Glutamatergic neuron (in vitro differentiated cells): ENCODE data around the gene RASSF8. TPM values are rescaled to one million over a fixed set of nuclear protein-coding genes. Genes with fewer than 3 reads are reported as not detected.
A peak's percentile ranks its signal among the peaks of the same experiment; 100 is the strongest.
"Not testable (repeated sequence)": the region's sequence is repeated elsewhere in the genome, so short reads cannot be mapped to it uniquely, and the experiment has no call there.

Experiments used
- DNase-seq: peaks from one replicate; pipeline ENCODE4 v3.0.0; 2022
- H3K27ac Mint-ChIP-seq: one replicate; pipeline ENCODE4 v1.8.0; 2020; ENCODE audit warnings: mild to moderate bottlenecking, mixed read lengths, inconsistent platforms; ENCODE audit not compliant: unreplicated experiment
- H3K27me3 Mint-ChIP-seq: one replicate; pipeline ENCODE4 v1.8.0; 2020; ENCODE audit warnings: mild to moderate bottlenecking, moderate library complexity, mixed read lengths, inconsistent platforms; ENCODE audit not compliant: unreplicated experiment
- H3K36me3 Mint-ChIP-seq: one replicate; pipeline ENCODE4 v1.8.0; 2020; ENCODE audit warnings: mild to moderate bottlenecking, mixed read lengths, inconsistent platforms; ENCODE audit not compliant: unreplicated experiment
- H3K4me1 Mint-ChIP-seq: one replicate; pipeline ENCODE4 v1.8.0; 2020; ENCODE audit warnings: mild to moderate bottlenecking, low read depth, mixed read lengths, inconsistent platforms; ENCODE audit not compliant: unreplicated experiment
- H3K4me3 Mint-ChIP-seq: one replicate; pipeline ENCODE4 v1.8.0; 2020; ENCODE audit warnings: mild to moderate bottlenecking, mixed read lengths, inconsistent platforms; ENCODE audit not compliant: unreplicated experiment
- H3K9me3 Mint-ChIP-seq: one replicate; pipeline ENCODE4 v1.8.0; 2020; ENCODE audit warnings: mild to moderate bottlenecking, moderate library complexity, mixed read lengths, inconsistent platforms; ENCODE audit not compliant: unreplicated experiment
- total RNA-seq: library from RNA; stranded (reverse); fragmentation: NEBNext Ultra II Directional; extraction: Animal tissue kit (Norgen Biotek cat#: 25700); gene quantifications from one replicate; pipeline ENCODE4 v1.2.1, GENCODE V29; 2021; ENCODE audit not compliant: unreplicated experiment
- TF ChIP-seq, protein P1 (sequence below): fragments of 200-600 bp; sonication (generic); IDR thresholded peaks from one replicate; pipeline ENCODE4 v1.5.0; 2021; ENCODE audit not compliant: partially characterized antibody, unreplicated experiment

RASSF8 gene
- total RNA-seq, 1 donor from 2014 or later: 41.3 TPM

DNA sequence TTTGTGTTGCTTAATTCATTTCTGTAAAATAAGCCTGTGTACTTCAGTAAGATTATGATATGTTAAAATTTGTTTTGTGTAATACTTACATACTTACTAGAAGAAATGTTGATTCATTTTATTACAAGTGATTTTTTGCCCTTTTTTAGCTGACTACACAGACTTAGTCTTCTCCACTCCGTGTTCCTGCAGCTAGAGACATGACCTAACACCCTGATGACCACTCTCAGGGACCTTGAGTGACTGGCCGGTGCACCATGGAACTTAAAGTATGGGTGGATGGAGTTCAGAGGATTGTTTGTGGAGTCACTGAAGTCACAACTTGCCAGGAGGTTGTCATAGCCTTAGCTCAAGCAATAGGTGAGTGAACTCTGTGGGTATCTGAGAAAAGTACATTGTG is 96.6 kb downstream of the RASSF8 start:
- peaks cover 1% of the 10 kb centered on the region for H3K9me3 Mint-ChIP-seq
- DNase-seq: no peak
- peaks cover 6% of the 10 kb centered on the region for H3K36me3 Mint-ChIP-seq
- no peaks in the 10 kb centered on the region for H3K27me3 Mint-ChIP-seq
- H3K27ac Mint-ChIP-seq: no peak overlapping the region
- no peaks in the 10 kb centered on the region for H3K4me1 Mint-ChIP-seq
- no peak overlapping the region for H3K4me3 Mint-ChIP-seq
- TF ChIP-seq, protein P1, sequence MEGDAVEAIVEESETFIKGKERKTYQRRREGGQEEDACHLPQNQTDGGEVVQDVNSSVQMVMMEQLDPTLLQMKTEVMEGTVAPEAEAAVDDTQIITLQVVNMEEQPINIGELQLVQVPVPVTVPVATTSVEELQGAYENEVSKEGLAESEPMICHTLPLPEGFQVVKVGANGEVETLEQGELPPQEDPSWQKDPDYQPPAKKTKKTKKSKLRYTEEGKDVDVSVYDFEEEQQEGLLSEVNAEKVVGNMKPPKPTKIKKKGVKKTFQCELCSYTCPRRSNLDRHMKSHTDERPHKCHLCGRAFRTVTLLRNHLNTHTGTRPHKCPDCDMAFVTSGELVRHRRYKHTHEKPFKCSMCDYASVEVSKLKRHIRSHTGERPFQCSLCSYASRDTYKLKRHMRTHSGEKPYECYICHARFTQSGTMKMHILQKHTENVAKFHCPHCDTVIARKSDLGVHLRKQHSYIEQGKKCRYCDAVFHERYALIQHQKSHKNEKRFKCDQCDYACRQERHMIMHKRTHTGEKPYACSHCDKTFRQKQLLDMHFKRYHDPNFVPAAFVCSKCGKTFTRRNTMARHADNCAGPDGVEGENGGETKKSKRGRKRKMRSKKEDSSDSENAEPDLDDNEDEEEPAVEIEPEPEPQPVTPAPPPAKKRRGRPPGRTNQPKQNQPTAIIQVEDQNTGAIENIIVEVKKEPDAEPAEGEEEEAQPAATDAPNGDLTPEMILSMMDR: no peak

- Mint-ChIP-seq H3K9me3 (peaks cover 1% of the 10 kb centered on the region), H3K27me3 (no peaks in the 10 kb centered on the region), H3K36me3 (peaks cover 6% of the 10 kb centered on the region), H3K4me1 (peaks cover 2% of the 10 kb centered on the region), H3K4me3 (no peak overlapping the region), H3K27ac (no peak overlapping the region)
- TF ChIP-seq, protein P1: no peak
- DNase-seq: no peak
Observed at GRCh38 chr12:26056335-26056734, 97.9 kb downstream of the RASSF8 start.

DNA sequence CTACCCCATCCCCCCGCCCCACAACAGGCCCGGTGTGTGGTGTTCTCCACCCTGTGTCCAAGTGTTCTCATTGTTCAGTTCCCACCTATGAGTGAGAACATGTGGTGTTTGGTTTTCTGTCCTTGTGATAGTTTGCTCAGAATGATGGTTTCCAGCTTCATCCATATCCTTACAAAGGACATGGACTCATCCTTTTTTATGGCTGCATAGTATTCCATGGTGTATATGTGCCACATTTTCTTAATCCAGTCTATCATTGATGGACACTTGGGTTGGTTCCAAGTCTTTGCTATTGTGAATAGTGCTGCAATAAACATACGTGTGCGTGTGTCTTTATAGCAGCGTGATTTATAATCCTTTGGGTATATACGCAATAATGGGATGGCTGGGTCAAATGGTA is 98.8 kb downstream of the RASSF8 start:
- H3K4me1 Mint-ChIP-seq, H3K4me3 Mint-ChIP-seq, H3K9me3 Mint-ChIP-seq, H3K27me3 Mint-ChIP-seq, H3K36me3 Mint-ChIP-seq, DNase-seq: not testable (repeated sequence)
- H3K27ac Mint-ChIP-seq: peak overlapping the region; percentile 38

- TF ChIP-seq, protein P1: no peak
- Mint-ChIP-seq H3K9me3 (peaks cover 1% of the 10 kb centered on the region), H3K36me3 (peaks cover 6% of the 10 kb centered on the region), H3K4me1 (peaks cover 2% of the 10 kb centered on the region), H3K4me3 (no peak overlapping the region), H3K27ac (no peak overlapping the region), H3K27me3 (no peaks in the 10 kb centered on the region)
- DNase-seq: no peak
Observed at GRCh38 chr12:26058308-26058707, 99.8 kb downstream of the RASSF8 start.

DNA sequence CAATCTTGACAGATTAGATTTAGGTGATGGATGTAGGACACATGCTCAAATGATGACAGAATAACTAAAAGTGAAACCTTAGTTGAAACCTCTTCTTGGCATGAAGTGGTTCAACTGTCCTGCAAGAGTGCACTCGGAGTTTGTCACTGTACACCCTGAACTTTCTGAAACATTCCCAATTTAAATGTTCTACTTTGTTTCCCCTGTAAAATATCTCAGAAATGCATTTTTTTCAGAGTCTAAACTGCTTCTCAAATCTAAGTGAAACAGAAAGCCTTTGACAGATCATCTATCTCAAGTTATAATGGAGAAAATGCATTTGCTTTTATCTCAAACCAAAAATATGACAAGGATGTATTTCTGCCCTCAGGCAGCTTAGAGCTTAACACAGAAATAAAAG is 100.3 kb downstream of the RASSF8 start:
- TF ChIP-seq, protein P1: no peak
- no peak overlapping the region for H3K27ac Mint-ChIP-seq
- peaks cover 6% of the 10 kb centered on the region for H3K36me3 Mint-ChIP-seq
- H3K9me3 Mint-ChIP-seq: peaks cover 1% of the 10 kb centered on the region
- H3K4me3 Mint-ChIP-seq: no peak overlapping the region
- no peaks in the 10 kb centered on the region for H3K27me3 Mint-ChIP-seq
- DNase-seq: no peak
- H3K4me1 Mint-ChIP-seq: peaks cover 2% of the 10 kb centered on the region

DNA sequence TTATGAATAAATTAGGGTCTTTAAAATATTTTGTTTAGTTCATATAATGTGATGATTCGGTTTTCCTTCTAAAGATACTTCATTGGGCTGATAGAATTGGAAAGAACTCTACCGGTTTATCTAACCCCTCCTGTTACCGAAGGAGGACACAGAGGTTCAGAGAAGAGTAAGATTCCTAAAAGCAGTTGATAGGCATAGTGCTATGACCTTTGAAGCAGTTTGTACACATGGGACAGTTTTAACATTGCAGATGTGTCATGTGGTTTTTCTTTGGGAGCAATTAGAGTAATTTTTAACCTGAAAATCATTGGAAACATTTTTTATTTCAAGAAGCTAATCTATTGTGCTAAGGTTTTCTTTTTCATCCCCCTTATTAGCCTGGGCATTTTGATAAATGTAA is 103.5 kb downstream of the RASSF8 start:
- no peak for DNase-seq
- Mint-ChIP-seq H3K27me3 (no peaks in the 10 kb centered on the region), H3K9me3 (no peaks in the 10 kb centered on the region), H3K4me1 (peaks cover 2% of the 10 kb centered on the region), H3K4me3 (no peak overlapping the region), H3K27ac (no peak overlapping the region), H3K36me3 (peaks cover 6% of the 10 kb centered on the region)
- TF ChIP-seq, protein P1: no peak
